KMS-11 (cell line): ENCODE results near the gene ZNF766.

Source experiments
- H2AFZ ChIP-seq: fragments of 200-600 bp; sonication (generic); 2 replicates; pipeline ENCODE4 v1.6.1; 2016; ENCODE audit warnings: antibody characterized with exemption, mixed run types, low read depth
- H3K27ac ChIP-seq: fragments of 200-600 bp; sonication (generic); 2 replicates; pipeline ENCODE4 v1.6.1; 2016; ENCODE audit warnings: mild to moderate bottlenecking, mixed run types
- H3K27me3 ChIP-seq: fragments of 200-600 bp; sonication (generic); 2 replicates; pipeline ENCODE4 v1.6.1; 2017; ENCODE audit warnings: mild to moderate bottlenecking, low read depth, mixed run types, moderate library complexity; ENCODE audit not compliant: insufficient read depth
- H3K36me3 ChIP-seq: fragments of 200-600 bp; sonication (generic); 2 replicates; pipeline ENCODE4 v1.6.1; 2017; ENCODE audit warnings: mild to moderate bottlenecking, mixed run types; ENCODE audit not compliant: insufficient read depth
- H3K4me1 ChIP-seq: fragments of 200-600 bp; sonication (generic); 2 replicates; pipeline ENCODE4 v1.6.1; 2016; ENCODE audit warnings: mild to moderate bottlenecking, low read depth, mixed run types; ENCODE audit not compliant: poor library complexity, severe bottlenecking
- H3K4me2 ChIP-seq: fragments of 200-600 bp; sonication (generic); 2 replicates; pipeline ENCODE4 v1.7.0; 2016; ENCODE audit warnings: mild to moderate bottlenecking, mixed run types
- H3K4me3 ChIP-seq: fragments of 200-600 bp; sonication (generic); IDR thresholded peaks from 2 replicates; pipeline ENCODE4 v1.6.1; 2017; ENCODE audit warnings: low read depth, low read length, mixed read lengths; ENCODE audit not compliant: insufficient read depth
- H3K79me2 ChIP-seq: fragments of 200-600 bp; sonication (generic); 2 replicates; pipeline ENCODE4 v1.6.1; 2016; ENCODE audit warnings: low read depth, mixed run types; ENCODE audit not compliant: insufficient read depth
- H3K9ac ChIP-seq: fragments of 200-600 bp; sonication (generic); 2 replicates; pipeline ENCODE4 v1.6.1; 2016; ENCODE audit warnings: mild to moderate bottlenecking, mixed run types
- H4K20me1 ChIP-seq: fragments of 200-600 bp; sonication (generic); 2 replicates; pipeline ENCODE4 v1.6.1; 2016; ENCODE audit warnings: mild to moderate bottlenecking, mixed run types; ENCODE audit not compliant: insufficient read depth
- CTCF ChIP-seq: fragments of 200-600 bp; sonication (generic); conservative IDR thresholded peaks from 2 replicates; pipeline ENCODE4 v1.6.1; 2017; ENCODE audit warnings: low read depth, mild to moderate bottlenecking, antibody characterized with exemption, low read length, moderate library complexity, mixed read lengths

The ZNF766 gene

GRCh38 chr19:52274191-52274590 is 4.8 kb downstream of the ZNF766 start:
- peaks cover 12% of the 10 kb centered on the region; the same call in 1 of the 2 replicates for H3K36me3 ChIP-seq
- no peak overlapping the region for H3K4me2 ChIP-seq
- no peaks in the 10 kb centered on the region for H4K20me1 ChIP-seq

GRCh38 chr19:52275988-52276387 is 6.6 kb downstream of the ZNF766 start:
- Histone ChIP-seq H3K9ac (no peak overlapping the region), H3K27me3 (no peaks in the 10 kb centered on the region), H3K4me1 (no peaks in the 10 kb centered on the region), H3K79me2 (peaks cover 91% of the 10 kb centered on the region), H3K36me3 (peaks cover 12% of the 10 kb centered on the region; the same call in 1 of the 2 replicates), H3K4me2 (no peak overlapping the region), H3K27ac (no peak overlapping the region), H2AFZ (no peak overlapping the region), H4K20me1 (no peaks in the 10 kb centered on the region), H3K4me3 (no peak overlapping the region)
- TF ChIP-seq CTCF = no peak

More at GRCh38 chr19:52274191-52274590, 4.8 kb downstream of the ZNF766 start:
- Histone ChIP-seq H3K79me2 (peaks cover 90% of the 10 kb centered on the region), H2AFZ (no peak overlapping the region), H3K9ac (no peak overlapping the region), H3K4me1 (no peaks in the 10 kb centered on the region), H3K27me3 (no peaks in the 10 kb centered on the region), H3K27ac (no peak overlapping the region), H3K4me3 (no peak overlapping the region)
- no peak for TF ChIP-seq CTCF

- Histone ChIP-seq H3K79me2 (peaks cover 91% of the 10 kb centered on the region), H3K4me2 (no peak overlapping the region), H3K4me1 (no peaks in the 10 kb centered on the region), H4K20me1 (no peaks in the 10 kb centered on the region), H3K9ac (no peak overlapping the region), H3K27ac (no peak overlapping the region), H3K27me3 (no peaks in the 10 kb centered on the region), H3K36me3 (peaks cover 14% of the 10 kb centered on the region; the same call in 1 of the 2 replicates), H2AFZ (no peak overlapping the region), H3K4me3 (no peak overlapping the region)
- no peak for TF ChIP-seq CTCF
Measured at GRCh38 chr19:52277471-52277870, 8.1 kb downstream of the ZNF766 start.

GRCh38 chr19:52286256-52286655 is 16.9 kb downstream of the ZNF766 start:
- H3K9ac ChIP-seq = no peak overlapping the region
- H2AFZ ChIP-seq = no peak overlapping the region
- no peaks in the 10 kb centered on the region for H3K4me1 ChIP-seq
- H3K79me2 ChIP-seq = peaks cover 11% of the 10 kb centered on the region; the same call in 1 of the 2 replicates
- H3K27ac ChIP-seq = no peak overlapping the region
- TF ChIP-seq CTCF = no peak
- peaks cover 24% of the 10 kb centered on the region; the same call in 1 of the 2 replicates for H3K36me3 ChIP-seq
- no peak overlapping the region for H3K4me2 ChIP-seq
- H4K20me1 ChIP-seq = no peaks in the 10 kb centered on the region
- no peaks in the 10 kb centered on the region for H3K27me3 ChIP-seq
- no peak overlapping the region for H3K4me3 ChIP-seq
